HepG2 (cell line): ENCODE data around the gene CYTH2. TPM values are rescaled to one million over a fixed set of nuclear protein-coding genes. Genes with fewer than 3 reads are reported as not detected.

ENCODE experiments used
- ESRRA ChIP-seq: sonication (generic); formaldehyde crosslinking; IDR thresholded peaks from 2 replicates; pipeline ENCODE4 v1.5.1; 2020; ENCODE audit warnings: mild to moderate bottlenecking, low read depth, missing genetic modification reagents
- PPARG ChIP-seq: conservative IDR thresholded peaks from 2 replicates; pipeline ENCODE4 v1.6.1; 2016; ENCODE audit warnings: missing biosample characterization, missing genetic modification reagents
- SIX4 ChIP-seq: sonication (generic); formaldehyde crosslinking; IDR thresholded peaks from 2 replicates; pipeline ENCODE4 v1.4.0; 2020; ENCODE audit warnings: missing genetic modification reagents
- TP53 ChIP-seq: sonication (generic); formaldehyde crosslinking; conservative IDR thresholded peaks from 2 replicates; pipeline ENCODE4 v1.4.0; 2020; ENCODE audit warnings: missing genetic modification reagents
- ZBTB7B ChIP-seq: sonication (generic); formaldehyde crosslinking; IDR thresholded peaks from 2 replicates; pipeline ENCODE4 v1.4.0; 2020; ENCODE audit warnings: missing genetic modification reagents
- ZBTB8A ChIP-seq: sonication (generic); formaldehyde crosslinking; IDR thresholded peaks from 2 replicates; pipeline ENCODE4 v1.4.0; 2020; ENCODE audit warnings: mild to moderate bottlenecking, low read depth, missing genetic modification reagents, borderline replicate concordance
- ZFP37 ChIP-seq: sonication (generic); formaldehyde crosslinking; IDR thresholded peaks from 2 replicates; pipeline ENCODE4 v1.4.0; 2020; ENCODE audit warnings: missing genetic modification reagents, borderline replicate concordance
- ZIK1 ChIP-seq: sonication (generic); formaldehyde crosslinking; IDR thresholded peaks from 2 replicates; pipeline ENCODE4 v1.5.0; 2020; ENCODE audit warnings: mild to moderate bottlenecking, low read depth, missing genetic modification reagents, borderline replicate concordance
- ZNF335 ChIP-seq: sonication (generic); formaldehyde crosslinking; IDR thresholded peaks from 2 replicates; pipeline ENCODE4 v1.4.0; 2020; ENCODE audit warnings: missing genetic modification reagents
- ZNF549 ChIP-seq: sonication (generic); formaldehyde crosslinking; IDR thresholded peaks from 2 replicates; pipeline ENCODE4 v1.5.0; 2020; ENCODE audit warnings: missing genetic modification reagents
- ZNF652 ChIP-seq: IDR thresholded peaks from 2 replicates; pipeline ENCODE4 v1.6.1; 2016; ENCODE audit warnings: low read depth, borderline replicate concordance
- ZNF660 ChIP-seq: sonication (generic); formaldehyde crosslinking; IDR thresholded peaks from 2 replicates; pipeline ENCODE4 v1.5.1; 2020; ENCODE audit warnings: mild to moderate bottlenecking, low read depth, missing genetic modification reagents, borderline replicate concordance
- ZNF879 ChIP-seq: sonication (generic); formaldehyde crosslinking; IDR thresholded peaks from 2 replicates; pipeline ENCODE4 v1.8.1; 2023; ENCODE audit warnings: missing genetic modification reagents
- polyA plus RNA-seq, 8 experiments: library from polyadenylated mRNA; depleted of rRNA in 3 of 8; stranded (reverse) in 7 of 8; unstranded in 1 of 8; fragments of >200 nt; fragmentation: Illumina TruSeq in 4 of 8; extraction: Trizol in 4 of 8; gene quantifications; 2 replicates each; pipeline versions ENCODE4 v1.2.1 to v1.2.3, GENCODE V29; 2011 to 2016; ENCODE audit warnings: low read depth in 4 of 8, missing spikeins in 1 of 8, mixed read lengths in 1 of 8; ENCODE audit not compliant: insufficient read depth in 1 of 8
- total RNA-seq, 5 experiments: library from RNA; depleted of rRNA; stranded (reverse); fragments of >200 nt; fragmentation: Illumina TruSeq; extraction: Trizol; gene quantifications; 2 replicates each; pipeline ENCODE4 v1.2.3, GENCODE V29; 2016; ENCODE audit warnings: low read depth in 1 of 5
- TF ChIP-seq, protein P1 (sequence below), 2 experiments: sonication (generic) in 1 of 2; formaldehyde crosslinking in 1 of 2; IDR thresholded peaks; 2 replicates each; pipeline versions ENCODE4 v1.5.1 to v1.6.1; 2011 to 2020; ENCODE audit warnings: borderline replicate concordance in 1 of 2, low read depth in 1 of 2, low read length in 1 of 2, mild to moderate bottlenecking in 1 of 2, missing genetic modification reagents in 1 of 2, moderate library complexity in 1 of 2
- TF ChIP-seq, protein P2 (sequence below): IDR thresholded peaks from 2 replicates; pipeline ENCODE4 v1.6.1; 2012; ENCODE audit warnings: low read length, improper control_type of control experiment
- TF ChIP-seq, protein P3 (sequence below): sonication (generic); formaldehyde crosslinking; IDR thresholded peaks from 2 replicates; pipeline ENCODE4 v1.4.0; 2020; ENCODE audit warnings: missing genetic modification reagents
- TF ChIP-seq, protein P4 (sequence below): IDR thresholded peaks from 2 replicates; pipeline ENCODE4 v1.6.1; 2016; ENCODE audit warnings: low read depth
- TF ChIP-seq, protein P5 (sequence below): IDR thresholded peaks from 2 replicates; pipeline ENCODE4 v1.6.1; 2016; ENCODE audit warnings: low read depth, borderline replicate concordance
- TF ChIP-seq, protein P6 (sequence below): sonication (generic); formaldehyde crosslinking; IDR thresholded peaks from 2 replicates; pipeline ENCODE4 v1.4.0; 2020; ENCODE audit warnings: mild to moderate bottlenecking, missing genetic modification reagents

The CYTH2 gene
- total and polyA plus RNA-seq, 2 of the 13 experiments (the other 11 are each of a cell fraction or from before 2014, with no cell fraction given), result 16.5 to 39.3 TPM

DNA sequence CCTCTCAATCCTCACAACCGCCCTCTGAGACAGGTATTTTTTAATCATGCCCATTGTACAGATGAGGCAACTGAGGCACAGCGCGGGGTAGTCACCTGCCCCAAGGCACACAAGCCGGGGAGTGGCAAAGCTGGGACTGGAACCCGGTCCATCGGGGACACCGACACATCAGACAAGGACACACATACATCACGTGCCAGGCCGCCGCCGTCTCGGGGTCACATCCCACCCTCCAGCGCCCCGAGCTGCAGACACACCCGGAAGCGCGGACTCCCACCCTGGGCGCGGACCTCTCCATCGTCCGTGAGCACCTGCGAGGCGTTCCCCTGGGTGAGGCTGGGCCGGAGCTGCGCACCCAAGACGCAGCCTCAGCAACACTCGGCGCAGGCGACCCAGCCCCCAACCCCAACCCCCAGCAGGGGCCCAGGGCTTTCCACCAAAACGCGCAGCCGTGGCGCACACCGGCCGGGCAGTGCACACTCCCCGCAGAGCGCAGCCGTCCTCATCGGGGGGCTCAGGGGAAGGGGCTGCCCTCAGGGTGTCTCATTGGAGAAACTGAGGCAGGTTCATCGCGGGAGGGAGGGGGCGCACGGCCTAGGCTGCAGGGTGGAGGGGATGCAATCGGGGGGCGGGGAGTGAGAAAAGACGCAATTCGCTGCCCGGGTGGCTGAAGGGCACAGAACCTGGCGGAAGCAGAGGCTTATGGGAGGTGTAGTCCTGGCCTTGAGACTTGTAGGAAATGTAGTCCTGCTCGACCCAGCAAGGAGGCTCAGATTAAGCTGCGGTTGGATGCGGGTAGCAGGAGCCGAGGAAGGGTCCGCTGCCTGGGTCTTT lies 44.3 kb downstream of the CYTH2 start (continued):
- TF ChIP-seq, protein P1, sequence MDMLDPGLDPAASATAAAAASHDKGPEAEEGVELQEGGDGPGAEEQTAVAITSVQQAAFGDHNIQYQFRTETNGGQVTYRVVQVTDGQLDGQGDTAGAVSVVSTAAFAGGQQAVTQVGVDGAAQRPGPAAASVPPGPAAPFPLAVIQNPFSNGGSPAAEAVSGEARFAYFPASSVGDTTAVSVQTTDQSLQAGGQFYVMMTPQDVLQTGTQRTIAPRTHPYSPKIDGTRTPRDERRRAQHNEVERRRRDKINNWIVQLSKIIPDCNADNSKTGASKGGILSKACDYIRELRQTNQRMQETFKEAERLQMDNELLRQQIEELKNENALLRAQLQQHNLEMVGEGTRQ (IDR thresholded peaks at IDR 0.05; ENCODE audit: low read depth, low read length), result no peak
- TF ChIP-seq, protein P1 (CRISPR knock-in tag; IDR thresholded peaks at IDR 0.05; ENCODE audit: borderline replicate concordance), result no peak
- TF ChIP-seq SIX4 (CRISPR knock-in tag), result no peak
- TF ChIP-seq, protein P2, sequence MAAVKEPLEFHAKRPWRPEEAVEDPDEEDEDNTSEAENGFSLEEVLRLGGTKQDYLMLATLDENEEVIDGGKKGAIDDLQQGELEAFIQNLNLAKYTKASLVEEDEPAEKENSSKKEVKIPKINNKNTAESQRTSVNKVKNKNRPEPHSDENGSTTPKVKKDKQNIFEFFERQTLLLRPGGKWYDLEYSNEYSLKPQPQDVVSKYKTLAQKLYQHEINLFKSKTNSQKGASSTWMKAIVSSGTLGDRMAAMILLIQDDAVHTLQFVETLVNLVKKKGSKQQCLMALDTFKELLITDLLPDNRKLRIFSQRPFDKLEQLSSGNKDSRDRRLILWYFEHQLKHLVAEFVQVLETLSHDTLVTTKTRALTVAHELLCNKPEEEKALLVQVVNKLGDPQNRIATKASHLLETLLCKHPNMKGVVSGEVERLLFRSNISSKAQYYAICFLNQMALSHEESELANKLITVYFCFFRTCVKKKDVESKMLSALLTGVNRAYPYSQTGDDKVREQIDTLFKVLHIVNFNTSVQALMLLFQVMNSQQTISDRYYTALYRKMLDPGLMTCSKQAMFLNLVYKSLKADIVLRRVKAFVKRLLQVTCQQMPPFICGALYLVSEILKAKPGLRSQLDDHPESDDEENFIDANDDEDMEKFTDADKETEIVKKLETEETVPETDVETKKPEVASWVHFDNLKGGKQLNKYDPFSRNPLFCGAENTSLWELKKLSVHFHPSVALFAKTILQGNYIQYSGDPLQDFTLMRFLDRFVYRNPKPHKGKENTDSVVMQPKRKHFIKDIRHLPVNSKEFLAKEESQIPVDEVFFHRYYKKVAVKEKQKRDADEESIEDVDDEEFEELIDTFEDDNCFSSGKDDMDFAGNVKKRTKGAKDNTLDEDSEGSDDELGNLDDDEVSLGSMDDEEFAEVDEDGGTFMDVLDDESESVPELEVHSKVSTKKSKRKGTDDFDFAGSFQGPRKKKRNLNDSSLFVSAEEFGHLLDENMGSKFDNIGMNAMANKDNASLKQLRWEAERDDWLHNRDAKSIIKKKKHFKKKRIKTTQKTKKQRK, result no peak
- TF ChIP-seq, protein P3, sequence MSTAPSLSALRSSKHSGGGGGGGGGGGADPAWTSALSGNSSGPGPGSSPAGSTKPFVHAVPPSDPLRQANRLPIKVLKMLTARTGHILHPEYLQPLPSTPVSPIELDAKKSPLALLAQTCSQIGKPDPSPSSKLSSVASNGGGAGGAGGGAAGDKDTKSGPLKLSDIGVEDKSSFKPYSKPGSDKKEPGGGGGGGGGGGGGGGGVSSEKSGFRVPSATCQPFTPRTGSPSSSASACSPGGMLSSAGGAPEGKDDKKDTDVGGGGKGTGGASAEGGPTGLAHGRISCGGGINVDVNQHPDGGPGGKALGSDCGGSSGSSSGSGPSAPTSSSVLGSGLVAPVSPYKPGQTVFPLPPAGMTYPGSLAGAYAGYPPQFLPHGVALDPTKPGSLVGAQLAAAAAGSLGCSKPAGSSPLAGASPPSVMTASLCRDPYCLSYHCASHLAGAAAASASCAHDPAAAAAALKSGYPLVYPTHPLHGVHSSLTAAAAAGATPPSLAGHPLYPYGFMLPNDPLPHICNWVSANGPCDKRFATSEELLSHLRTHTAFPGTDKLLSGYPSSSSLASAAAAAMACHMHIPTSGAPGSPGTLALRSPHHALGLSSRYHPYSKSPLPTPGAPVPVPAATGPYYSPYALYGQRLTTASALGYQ (CRISPR knock-in tag), result no peak
- TF ChIP-seq, protein P4, sequence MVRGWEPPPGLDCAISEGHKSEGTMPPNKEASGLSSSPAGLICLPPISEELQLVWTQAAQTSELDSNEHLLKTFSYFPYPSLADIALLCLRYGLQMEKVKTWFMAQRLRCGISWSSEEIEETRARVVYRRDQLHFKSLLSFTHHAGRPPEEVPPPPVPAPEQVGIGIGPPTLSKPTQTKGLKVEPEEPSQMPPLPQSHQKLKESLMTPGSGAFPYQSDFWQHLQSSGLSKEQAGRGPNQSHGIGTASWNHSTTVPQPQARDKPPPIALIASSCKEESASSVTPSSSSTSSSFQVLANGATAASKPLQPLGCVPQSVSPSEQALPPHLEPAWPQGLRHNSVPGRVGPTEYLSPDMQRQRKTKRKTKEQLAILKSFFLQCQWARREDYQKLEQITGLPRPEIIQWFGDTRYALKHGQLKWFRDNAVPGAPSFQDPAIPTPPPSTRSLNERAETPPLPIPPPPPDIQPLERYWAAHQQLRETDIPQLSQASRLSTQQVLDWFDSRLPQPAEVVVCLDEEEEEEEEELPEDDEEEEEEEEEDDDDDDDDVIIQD, result no peak
- TF ChIP-seq ZNF879 (CRISPR knock-in tag), result no peak
- TF ChIP-seq ZNF549, result no peak
- TF ChIP-seq ZIK1 (CRISPR knock-in tag), result no peak
- TF ChIP-seq ZNF335 (CRISPR knock-in tag), result no peak
- no peak for TF ChIP-seq ZFP37 (CRISPR knock-in tag)
- no peak for TF ChIP-seq TP53 (CRISPR knock-in tag)
- no peak for TF ChIP-seq ZNF652 (CRISPR knock-in tag)
- TF ChIP-seq, protein P5, sequence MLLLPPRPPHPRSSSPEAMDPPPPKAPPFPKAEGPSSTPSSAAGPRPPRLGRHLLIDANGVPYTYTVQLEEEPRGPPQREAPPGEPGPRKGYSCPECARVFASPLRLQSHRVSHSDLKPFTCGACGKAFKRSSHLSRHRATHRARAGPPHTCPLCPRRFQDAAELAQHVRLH (CRISPR knock-in tag), result no peak
- 0 out of 2 replicates have a peak, but pooled peaks have one; percentile 43 for TF ChIP-seq ESRRA (CRISPR knock-in tag)
- TF ChIP-seq, protein P6, sequence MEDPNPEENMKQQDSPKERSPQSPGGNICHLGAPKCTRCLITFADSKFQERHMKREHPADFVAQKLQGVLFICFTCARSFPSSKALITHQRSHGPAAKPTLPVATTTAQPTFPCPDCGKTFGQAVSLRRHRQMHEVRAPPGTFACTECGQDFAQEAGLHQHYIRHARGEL (CRISPR knock-in tag), result no peak
- TF ChIP-seq ZNF660, result no peak
- TF ChIP-seq PPARG (CRISPR knock-in tag), result no peak
- TF ChIP-seq ZBTB8A (CRISPR knock-in tag), result no peak
- 0 out of 2 replicates have a peak, but pooled peaks have one; percentile 25 for TF ChIP-seq ZBTB7B (CRISPR knock-in tag)
